PC-3 (cell line): ENCODE data around the gene JMJD7.

Experiments used
- EZH2 ChIP-seq: fragments of 300-600 bp; sonication (generic); IDR thresholded peaks from one replicate; pipeline ENCODE4 v1.6.1; 2017; ENCODE audit warnings: antibody characterized with exemption, mild to moderate bottlenecking, low read length; ENCODE audit not compliant: unreplicated experiment
- EZH2phosphoT487 ChIP-seq: fragments of 300-600 bp; sonication (generic); IDR thresholded peaks from 2 replicates; pipeline ENCODE4 v1.6.1; 2018; ENCODE audit warnings: mild to moderate bottlenecking, antibody characterized with exemption, low read length, borderline replicate concordance
- TF ChIP-seq, protein P1 (sequence below): fragments of 300-600 bp; sonication (generic); conservative IDR thresholded peaks from 2 replicates; pipeline ENCODE4 v1.5.1; 2017; ENCODE audit warnings: antibody characterized with exemption, low read depth, mild to moderate bottlenecking, low read length

DNA sequence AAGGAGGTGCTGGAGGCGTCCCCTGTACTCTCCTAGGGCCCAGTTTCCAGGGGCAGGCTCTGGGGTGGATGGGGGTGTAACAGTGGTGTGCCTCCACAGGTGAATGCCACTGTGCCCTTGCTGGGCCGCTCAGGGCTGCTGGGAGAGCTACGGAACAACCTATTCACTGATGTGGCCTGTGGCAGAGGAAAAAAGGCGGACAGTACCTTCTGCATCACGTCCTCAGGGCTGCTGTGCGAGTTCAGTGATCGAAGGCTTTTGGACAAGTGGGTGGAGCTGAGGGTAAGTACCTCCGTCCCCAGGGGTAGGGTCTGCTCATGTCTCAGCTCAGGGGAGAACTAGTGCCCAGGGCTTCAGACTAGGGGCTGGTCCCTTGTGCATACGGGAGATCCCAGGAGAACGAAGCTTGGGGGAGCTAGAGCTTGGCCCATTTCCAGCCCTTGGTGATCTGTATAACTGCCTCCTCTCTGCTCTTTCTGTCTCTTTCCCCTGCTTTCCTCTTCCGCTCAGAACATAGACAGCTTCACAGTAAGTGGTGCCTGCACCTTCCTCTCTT is 15.0 kb upstream of the JMJD7 start:
- no peak for TF ChIP-seq EZH2
- TF ChIP-seq, protein P1, sequence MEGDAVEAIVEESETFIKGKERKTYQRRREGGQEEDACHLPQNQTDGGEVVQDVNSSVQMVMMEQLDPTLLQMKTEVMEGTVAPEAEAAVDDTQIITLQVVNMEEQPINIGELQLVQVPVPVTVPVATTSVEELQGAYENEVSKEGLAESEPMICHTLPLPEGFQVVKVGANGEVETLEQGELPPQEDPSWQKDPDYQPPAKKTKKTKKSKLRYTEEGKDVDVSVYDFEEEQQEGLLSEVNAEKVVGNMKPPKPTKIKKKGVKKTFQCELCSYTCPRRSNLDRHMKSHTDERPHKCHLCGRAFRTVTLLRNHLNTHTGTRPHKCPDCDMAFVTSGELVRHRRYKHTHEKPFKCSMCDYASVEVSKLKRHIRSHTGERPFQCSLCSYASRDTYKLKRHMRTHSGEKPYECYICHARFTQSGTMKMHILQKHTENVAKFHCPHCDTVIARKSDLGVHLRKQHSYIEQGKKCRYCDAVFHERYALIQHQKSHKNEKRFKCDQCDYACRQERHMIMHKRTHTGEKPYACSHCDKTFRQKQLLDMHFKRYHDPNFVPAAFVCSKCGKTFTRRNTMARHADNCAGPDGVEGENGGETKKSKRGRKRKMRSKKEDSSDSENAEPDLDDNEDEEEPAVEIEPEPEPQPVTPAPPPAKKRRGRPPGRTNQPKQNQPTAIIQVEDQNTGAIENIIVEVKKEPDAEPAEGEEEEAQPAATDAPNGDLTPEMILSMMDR = no peak
- no peak for TF ChIP-seq EZH2phosphoT487
